ENCODE measurements around the gene PXYLP1. TPM values are rescaled to one million over a fixed set of nuclear protein-coding genes. Genes with fewer than 3 reads are reported as not detected.

Gene PXYLP1
- total RNA-seq, 1 donor from 2014 or later: 6.1 TPM

DNA sequence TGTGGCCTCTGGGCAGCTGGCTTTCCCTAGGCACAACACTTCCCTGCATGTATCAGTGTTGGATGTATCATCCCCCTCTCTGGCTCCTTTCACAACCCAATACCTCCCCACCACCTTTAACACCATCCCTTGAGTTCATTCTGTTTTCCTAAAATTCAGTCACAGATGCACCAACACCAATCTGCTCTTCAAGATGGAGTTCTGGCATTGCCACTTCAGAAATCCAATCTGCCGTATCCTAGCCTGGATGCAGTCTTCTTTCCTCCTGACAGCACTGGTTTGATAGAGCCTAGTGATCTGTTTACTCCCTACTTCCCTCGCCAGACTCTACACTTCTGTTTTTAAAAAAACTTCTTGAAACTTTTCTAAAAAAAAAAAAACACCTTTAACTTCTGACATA lies 21.7 kb downstream of the PXYLP1 start:
- no peak for DNase-seq (ENCODE audit: low read depth)
- TF ChIP-seq EZH2 (IDR thresholded peaks at IDR 0.05; ENCODE audit: insufficient read depth, low read length): no peak
- TF ChIP-seq, protein P1, sequence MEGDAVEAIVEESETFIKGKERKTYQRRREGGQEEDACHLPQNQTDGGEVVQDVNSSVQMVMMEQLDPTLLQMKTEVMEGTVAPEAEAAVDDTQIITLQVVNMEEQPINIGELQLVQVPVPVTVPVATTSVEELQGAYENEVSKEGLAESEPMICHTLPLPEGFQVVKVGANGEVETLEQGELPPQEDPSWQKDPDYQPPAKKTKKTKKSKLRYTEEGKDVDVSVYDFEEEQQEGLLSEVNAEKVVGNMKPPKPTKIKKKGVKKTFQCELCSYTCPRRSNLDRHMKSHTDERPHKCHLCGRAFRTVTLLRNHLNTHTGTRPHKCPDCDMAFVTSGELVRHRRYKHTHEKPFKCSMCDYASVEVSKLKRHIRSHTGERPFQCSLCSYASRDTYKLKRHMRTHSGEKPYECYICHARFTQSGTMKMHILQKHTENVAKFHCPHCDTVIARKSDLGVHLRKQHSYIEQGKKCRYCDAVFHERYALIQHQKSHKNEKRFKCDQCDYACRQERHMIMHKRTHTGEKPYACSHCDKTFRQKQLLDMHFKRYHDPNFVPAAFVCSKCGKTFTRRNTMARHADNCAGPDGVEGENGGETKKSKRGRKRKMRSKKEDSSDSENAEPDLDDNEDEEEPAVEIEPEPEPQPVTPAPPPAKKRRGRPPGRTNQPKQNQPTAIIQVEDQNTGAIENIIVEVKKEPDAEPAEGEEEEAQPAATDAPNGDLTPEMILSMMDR (IDR thresholded peaks at IDR 0.05; ENCODE audit: insufficient read depth, low read depth, low read length): no peak

DNA sequence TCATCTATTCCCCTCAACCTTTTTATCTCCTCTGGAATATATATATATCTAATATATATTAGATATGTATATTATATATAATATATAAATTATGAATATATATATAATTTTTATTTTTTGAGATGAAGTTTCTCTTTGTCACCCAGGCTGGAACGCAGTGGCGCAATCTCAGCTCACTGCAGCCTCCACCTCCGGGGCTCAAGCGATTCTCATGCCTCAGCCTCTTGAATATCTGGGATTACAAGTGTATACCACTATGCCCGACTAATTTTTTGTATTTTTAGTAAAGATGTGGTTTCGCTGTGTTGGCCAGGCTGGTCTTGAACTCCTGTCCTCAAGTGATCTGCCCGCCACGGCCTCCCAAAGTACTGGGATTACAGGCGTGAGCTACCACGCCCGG lies 22.2 kb downstream of the PXYLP1 start:
- Histone ChIP-seq H3K4me2 (ENCODE audit: low read length) (no peak overlapping the region), H3K27ac (ENCODE audit: low read depth, low read length) (no peak overlapping the region), H3K4me3 (ENCODE audit: insufficient read depth, low read depth, low read length) (no peak overlapping the region), H2AFZ (ENCODE audit: low read depth, low read length) (no peak overlapping the region), H3K27me3 (ENCODE audit: insufficient read depth, low read length) (no peaks in the 10 kb centered on the region), H3K9ac (ENCODE audit: low read length) (no peak overlapping the region), H3K36me3 (ENCODE audit: insufficient read depth, low read length) (no peaks in the 10 kb centered on the region), H3K9me3 (ENCODE audit: insufficient read depth, low read depth, low read length) (no peaks in the 10 kb centered on the region), H4K20me1 (ENCODE audit: insufficient read depth, low read length) (no peaks in the 10 kb centered on the region), H3K79me2 (ENCODE audit: insufficient read depth, low read length) (no peaks in the 10 kb centered on the region), H3K4me1 (ENCODE audit: insufficient read depth, low read length) (no peaks in the 10 kb centered on the region)
- FAIRE-seq: no peak
- Mint-ChIP-seq H3K27ac (ENCODE audit: unreplicated experiment) (no peak overlapping the region), H3K4me3 (ENCODE audit: unreplicated experiment) (no peak overlapping the region), H3K27me3 (ENCODE audit: low read depth, unreplicated experiment) (peaks cover 5% of the 10 kb centered on the region), H3K9me3 (ENCODE audit: unreplicated experiment) (no peaks in the 10 kb centered on the region), H3K4me1 (ENCODE audit: low read depth, unreplicated experiment) (peaks cover 13% of the 10 kb centered on the region), H3K36me3 (ENCODE audit: low read depth, unreplicated experiment) (no peaks in the 10 kb centered on the region)
- TF ChIP-seq EZH2 (IDR thresholded peaks at IDR 0.05; ENCODE audit: insufficient read depth, low read length): no peak
- TF ChIP-seq, protein P1 (IDR thresholded peaks at IDR 0.05; ENCODE audit: insufficient read depth, low read depth, low read length): no peak
- DNase-seq (ENCODE audit: low read depth): no peak

More for the DNA sequence above, 21.7 kb downstream of the PXYLP1 start:
- no peak overlapping the region for H3K4me3 Mint-ChIP-seq (ENCODE audit: unreplicated experiment)
- H3K27me3 Mint-ChIP-seq (ENCODE audit: low read depth, unreplicated experiment): peaks cover 5% of the 10 kb centered on the region
- Histone ChIP-seq H3K79me2 (ENCODE audit: insufficient read depth, low read length) (no peaks in the 10 kb centered on the region), H3K36me3 (ENCODE audit: insufficient read depth, low read length) (no peaks in the 10 kb centered on the region), H4K20me1 (ENCODE audit: insufficient read depth, low read length) (no peaks in the 10 kb centered on the region), H2AFZ (ENCODE audit: low read depth, low read length) (no peak overlapping the region), H3K27me3 (ENCODE audit: insufficient read depth, low read length) (no peaks in the 10 kb centered on the region), H3K4me1 (ENCODE audit: insufficient read depth, low read length) (no peaks in the 10 kb centered on the region), H3K27ac (ENCODE audit: low read depth, low read length) (no peak overlapping the region), H3K4me3 (ENCODE audit: insufficient read depth, low read depth, low read length) (no peak overlapping the region), H3K4me2 (ENCODE audit: low read length) (no peak overlapping the region), H3K9ac (ENCODE audit: low read length) (no peak overlapping the region), H3K9me3 (ENCODE audit: insufficient read depth, low read depth, low read length) (no peaks in the 10 kb centered on the region)
- peaks cover 13% of the 10 kb centered on the region for H3K4me1 Mint-ChIP-seq (ENCODE audit: low read depth, unreplicated experiment)
- H3K27ac Mint-ChIP-seq (ENCODE audit: unreplicated experiment): peak overlapping the region; percentile 75
- H3K9me3 Mint-ChIP-seq (ENCODE audit: unreplicated experiment): no peaks in the 10 kb centered on the region
- no peak for FAIRE-seq
- H3K36me3 Mint-ChIP-seq (ENCODE audit: low read depth, unreplicated experiment): no peaks in the 10 kb centered on the region

DNA sequence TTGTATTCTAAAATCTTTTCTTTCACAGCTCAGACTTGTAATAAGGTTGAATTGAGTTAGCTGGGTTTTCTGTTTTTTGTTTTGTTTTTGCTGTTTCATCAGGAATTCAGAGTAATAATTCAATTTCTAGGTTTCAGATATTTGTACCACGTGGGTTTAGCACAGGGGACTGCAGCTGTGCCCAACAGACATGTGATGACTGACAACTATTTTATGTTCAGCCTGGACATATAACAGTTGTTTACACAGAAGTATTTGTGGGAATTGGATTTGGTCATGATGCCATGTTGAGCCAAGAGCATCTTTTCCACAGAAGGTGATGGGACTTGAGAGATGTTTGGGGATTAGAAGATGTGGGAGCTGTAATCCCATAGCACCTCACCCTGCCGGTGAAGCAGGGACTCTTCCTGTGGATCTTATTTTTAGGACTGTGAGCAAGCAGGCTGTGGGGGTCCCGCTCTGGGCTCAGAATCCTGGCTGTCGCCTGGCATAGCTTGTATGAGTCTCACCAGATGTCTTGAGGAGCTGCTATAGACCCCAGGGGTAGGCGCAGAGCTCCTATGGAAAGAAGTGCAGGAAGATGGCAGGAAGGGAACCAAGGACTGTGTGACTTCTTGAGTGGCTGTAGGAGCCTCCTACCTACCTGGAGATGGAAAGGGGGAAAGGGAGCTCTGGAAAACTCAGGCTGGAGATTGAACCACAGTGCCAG lies 23.7 kb downstream of the PXYLP1 start:
- no peak for DNase-seq (ENCODE audit: low read depth)
- H3K4me2 ChIP-seq (ENCODE audit: low read length): no peak overlapping the region
- Mint-ChIP-seq H3K4me1 (ENCODE audit: low read depth, unreplicated experiment) (peaks cover 16% of the 10 kb centered on the region), H3K27me3 (ENCODE audit: low read depth, unreplicated experiment) (peaks cover 5% of the 10 kb centered on the region), H3K36me3 (ENCODE audit: low read depth, unreplicated experiment) (no peaks in the 10 kb centered on the region), H3K27ac (ENCODE audit: unreplicated experiment) (no peak overlapping the region), H3K9me3 (ENCODE audit: unreplicated experiment) (no peaks in the 10 kb centered on the region), H3K4me3 (ENCODE audit: unreplicated experiment) (no peak overlapping the region)
- H3K27me3 ChIP-seq (ENCODE audit: insufficient read depth, low read length): no peaks in the 10 kb centered on the region
- no peak overlapping the region for H3K9ac ChIP-seq (ENCODE audit: low read length)
- H3K36me3 ChIP-seq (ENCODE audit: insufficient read depth, low read length): no peaks in the 10 kb centered on the region
- H3K27ac ChIP-seq (ENCODE audit: low read depth, low read length): no peak overlapping the region
- no peak overlapping the region for H3K4me3 ChIP-seq (ENCODE audit: insufficient read depth, low read depth, low read length)
- TF ChIP-seq, protein P1 (IDR thresholded peaks at IDR 0.05; ENCODE audit: insufficient read depth, low read depth, low read length): no peak
- no peak for TF ChIP-seq EZH2 (IDR thresholded peaks at IDR 0.05; ENCODE audit: insufficient read depth, low read length)
- H3K9me3 ChIP-seq (ENCODE audit: insufficient read depth, low read depth, low read length): no peaks in the 10 kb centered on the region
- FAIRE-seq: no peak
- H2AFZ ChIP-seq (ENCODE audit: low read depth, low read length): no peak overlapping the region
- no peaks in the 10 kb centered on the region for H4K20me1 ChIP-seq (ENCODE audit: insufficient read depth, low read length)
- H3K4me1 ChIP-seq (ENCODE audit: insufficient read depth, low read length): no peaks in the 10 kb centered on the region
- H3K79me2 ChIP-seq (ENCODE audit: insufficient read depth, low read length): no peaks in the 10 kb centered on the region

Measured in astrocyte (in vitro differentiated cells and primary cell).